Ovary (tissue), 3 donors: ENCODE data around the gene SP2.

Source experiments
- CTCF ChIP-seq, 3 donors: fragments of 450-650 bp in 2 of 3; fragments of 200-600 bp in 1 of 3; IDR thresholded peaks; one replicate each; pipeline versions ENCODE4 v1.5.1 to v1.8.0; 2016 to 2022; ENCODE audit warnings: antibody characterized with exemption in 3 of 3, mild to moderate bottlenecking in 1 of 3
- EP300 ChIP-seq: sonication (generic); formaldehyde crosslinking; IDR thresholded peaks from one replicate; pipeline ENCODE4 v1.6.1; 2017; ENCODE audit warnings: antibody characterized with exemption
- POLR2A ChIP-seq: fragments of 450-650 bp; IDR thresholded peaks from one replicate; pipeline ENCODE4 v1.6.1; 2017; ENCODE audit warnings: antibody characterized with exemption, mild to moderate bottlenecking, moderate library complexity
- donor health status: DM: no; HTN: no; CAD: no.

- no peak for TF ChIP-seq CTCF (IDR thresholded peaks at IDR 0.05)
- no peak for TF ChIP-seq POLR2A
- TF ChIP-seq EP300: no peak
Observed at GRCh38 chr17:47942096-47942510, 46.1 kb downstream of the SP2 start.
